Fibroblast of the aortic adventitia (primary cell): Measurements from ENCODE around the gene KRTAP10-9. TPM values are rescaled to one million over a fixed set of nuclear protein-coding genes. Genes with fewer than 3 reads are reported as not detected.
A peak's percentile ranks its signal among the peaks of the same experiment; 100 is the strongest.

ENCODE experiments used
- DNase-seq: peaks from one replicate; pipeline ENCODE4 v3.0.0-alpha.2; 2010; ENCODE audit warnings: low read depth
- H3K4me3 ChIP-seq: 2 replicates; pipeline ENCODE4 v1.5.1; 2011; ENCODE audit warnings: low read depth, mild to moderate bottlenecking, control low read depth, low read length, moderate library complexity
- total RNA-seq: library from RNA; depleted of rRNA; stranded (reverse); fragments of >200 nt; gene quantifications from 2 replicates; pipeline ENCODE4 v1.2.3, GENCODE V29; 2012; ENCODE audit warnings: low replicate concordance
- TF ChIP-seq, protein P1 (sequence below): IDR thresholded peaks from 2 replicates; pipeline ENCODE4 v1.5.1; 2011; ENCODE audit warnings: mild to moderate bottlenecking, low read length, control low read depth, inconsistent platforms; ENCODE audit not compliant: insufficient read depth

KRTAP10-9 gene
- total RNA-seq, 1 donor: not detected

DNA sequence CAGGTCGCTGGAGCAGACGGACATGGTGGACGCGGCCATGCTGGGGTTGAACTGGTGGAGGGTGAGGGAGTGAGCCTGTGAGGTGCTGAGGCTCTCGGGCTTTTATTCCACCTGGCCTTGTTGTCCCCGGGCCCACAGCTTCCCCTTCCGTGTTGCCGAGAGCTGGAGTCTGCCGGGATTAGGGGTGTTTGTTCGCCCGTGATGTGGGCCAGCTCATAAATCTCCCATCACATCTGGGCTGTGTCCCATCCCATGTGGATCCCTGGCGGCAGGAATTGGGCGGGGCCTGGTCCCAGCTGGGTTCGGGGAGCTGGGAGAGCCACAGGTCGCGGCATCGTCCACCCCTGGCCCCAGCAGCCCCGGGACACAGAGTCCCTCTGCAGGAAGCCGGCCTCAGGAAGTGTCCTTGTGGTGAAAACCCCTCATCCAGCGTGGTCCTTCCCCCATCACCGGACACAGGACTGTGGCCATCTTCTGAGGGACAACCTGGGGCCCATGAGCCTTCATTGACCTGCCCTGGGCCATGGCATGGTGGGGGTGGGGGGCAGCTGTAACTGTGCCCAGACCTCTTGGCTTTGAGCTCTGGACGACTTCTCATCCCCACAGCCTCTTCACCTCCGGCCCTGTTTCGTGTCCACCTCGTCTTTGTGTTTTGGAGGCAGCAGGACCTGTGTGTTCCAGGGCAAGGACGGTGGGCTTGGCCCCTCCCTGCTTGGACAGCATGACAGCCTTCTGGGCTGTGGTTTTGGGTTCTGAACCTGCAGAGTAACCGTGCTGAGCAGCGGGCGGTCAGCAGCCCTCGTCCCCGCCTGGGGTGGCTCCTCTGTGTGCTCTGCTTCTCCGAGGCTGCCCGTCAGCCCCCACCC, 34.2 kb upstream of the KRTAP10-9 start, which contains the start of gene KRTAP10-6:
Gene KRTAP10-6, minus strand, starts transcription at position 60 of the 866 bp plus-strand sequence. Its CDS starts 21 bp downstream, at position 39.
- TF ChIP-seq, protein P1, sequence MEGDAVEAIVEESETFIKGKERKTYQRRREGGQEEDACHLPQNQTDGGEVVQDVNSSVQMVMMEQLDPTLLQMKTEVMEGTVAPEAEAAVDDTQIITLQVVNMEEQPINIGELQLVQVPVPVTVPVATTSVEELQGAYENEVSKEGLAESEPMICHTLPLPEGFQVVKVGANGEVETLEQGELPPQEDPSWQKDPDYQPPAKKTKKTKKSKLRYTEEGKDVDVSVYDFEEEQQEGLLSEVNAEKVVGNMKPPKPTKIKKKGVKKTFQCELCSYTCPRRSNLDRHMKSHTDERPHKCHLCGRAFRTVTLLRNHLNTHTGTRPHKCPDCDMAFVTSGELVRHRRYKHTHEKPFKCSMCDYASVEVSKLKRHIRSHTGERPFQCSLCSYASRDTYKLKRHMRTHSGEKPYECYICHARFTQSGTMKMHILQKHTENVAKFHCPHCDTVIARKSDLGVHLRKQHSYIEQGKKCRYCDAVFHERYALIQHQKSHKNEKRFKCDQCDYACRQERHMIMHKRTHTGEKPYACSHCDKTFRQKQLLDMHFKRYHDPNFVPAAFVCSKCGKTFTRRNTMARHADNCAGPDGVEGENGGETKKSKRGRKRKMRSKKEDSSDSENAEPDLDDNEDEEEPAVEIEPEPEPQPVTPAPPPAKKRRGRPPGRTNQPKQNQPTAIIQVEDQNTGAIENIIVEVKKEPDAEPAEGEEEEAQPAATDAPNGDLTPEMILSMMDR: no peak
- DNase-seq: no peak
- H3K4me3 ChIP-seq: no peak within 1 kb of the TSS

DNA sequence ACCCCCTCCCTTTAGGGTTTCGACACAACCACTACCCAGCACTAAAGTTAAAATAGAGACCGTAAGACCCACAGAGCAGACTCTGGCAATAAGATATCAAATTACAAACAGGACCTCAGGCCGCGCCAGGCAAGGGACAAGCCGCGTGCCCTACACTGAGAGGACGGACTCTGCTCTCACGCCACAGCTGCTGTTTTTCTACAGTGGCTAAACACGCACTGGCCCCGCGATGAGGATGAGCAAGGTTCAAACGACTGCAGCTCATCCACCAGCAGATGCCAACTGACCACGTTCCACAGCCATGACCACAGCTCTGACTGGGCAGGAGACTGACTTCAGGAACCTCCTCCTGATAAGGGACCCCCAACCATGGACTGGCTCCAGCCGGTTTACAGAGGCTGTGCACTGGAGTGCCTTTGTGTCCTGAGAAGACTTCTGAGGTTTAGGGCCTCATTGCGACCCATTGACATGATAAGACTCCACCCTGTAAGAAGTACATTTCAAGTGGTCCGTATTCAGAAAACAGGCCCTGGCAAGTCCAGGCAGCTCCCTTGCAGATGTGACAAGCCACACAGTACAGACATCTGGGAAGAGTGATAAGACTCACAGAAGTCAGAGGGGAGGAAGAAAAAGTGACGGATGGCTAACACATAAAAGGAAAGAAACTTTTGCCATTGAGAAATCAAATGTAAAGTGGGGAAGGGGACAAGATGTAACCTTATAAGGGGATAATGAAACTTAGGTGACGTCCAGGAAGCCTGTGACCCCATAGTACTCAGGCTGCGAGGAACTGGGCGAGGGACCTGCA, 33.1 kb upstream of the KRTAP10-9 start:
- H3K4me3 ChIP-seq: no peak overlapping the region
- DNase-seq: peak; percentile 2
- TF ChIP-seq, protein P1: no peak

DNA sequence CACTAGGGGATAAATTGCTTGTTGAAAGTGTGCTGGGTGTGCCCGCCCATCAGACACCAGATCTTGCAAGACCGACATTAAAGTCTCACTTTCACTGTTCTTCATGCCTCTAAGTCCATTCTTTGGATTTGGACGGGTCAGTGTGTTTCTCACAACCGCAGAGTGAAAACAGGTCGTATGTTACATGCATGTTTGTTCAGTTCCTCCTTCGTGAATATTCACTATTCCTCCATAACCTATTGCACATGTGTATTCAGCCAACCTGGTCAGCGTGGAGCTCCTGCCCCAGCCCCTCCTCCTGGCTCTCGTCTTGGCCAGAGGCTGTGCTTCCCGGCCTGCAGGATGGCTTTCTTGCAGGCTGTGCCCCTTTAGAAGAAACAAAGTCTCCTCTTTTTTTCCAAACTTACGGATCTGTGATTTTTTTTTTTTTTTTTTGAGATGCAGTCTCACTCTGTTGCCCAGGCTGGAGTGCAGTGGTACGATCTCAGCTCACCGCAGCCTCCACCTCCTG, 32.4 kb upstream of the KRTAP10-9 start:
- no peak for DNase-seq
- TF ChIP-seq, protein P1: no peak
- no peak overlapping the region for H3K4me3 ChIP-seq

DNA sequence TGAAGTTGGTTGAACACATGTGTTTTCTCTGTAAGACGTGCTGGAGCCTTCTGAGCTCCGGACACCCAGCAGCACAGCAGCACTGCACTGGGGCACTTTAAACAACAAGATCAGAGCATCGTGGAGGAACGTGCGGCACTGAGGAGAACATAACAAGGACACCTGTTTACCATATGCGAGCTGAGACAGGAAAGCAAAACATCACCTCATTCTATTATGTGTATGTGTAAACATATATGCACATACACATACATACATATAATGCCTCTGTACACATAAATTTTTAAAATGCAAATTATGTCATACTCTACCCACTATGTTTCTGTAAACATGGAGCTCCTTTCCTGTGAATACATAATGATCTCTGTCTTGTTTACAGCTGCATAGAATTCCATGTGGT, 31.4 kb upstream of the KRTAP10-9 start:
- no peak overlapping the region for H3K4me3 ChIP-seq
- no peak for DNase-seq
- TF ChIP-seq, protein P1: no peak

DNA sequence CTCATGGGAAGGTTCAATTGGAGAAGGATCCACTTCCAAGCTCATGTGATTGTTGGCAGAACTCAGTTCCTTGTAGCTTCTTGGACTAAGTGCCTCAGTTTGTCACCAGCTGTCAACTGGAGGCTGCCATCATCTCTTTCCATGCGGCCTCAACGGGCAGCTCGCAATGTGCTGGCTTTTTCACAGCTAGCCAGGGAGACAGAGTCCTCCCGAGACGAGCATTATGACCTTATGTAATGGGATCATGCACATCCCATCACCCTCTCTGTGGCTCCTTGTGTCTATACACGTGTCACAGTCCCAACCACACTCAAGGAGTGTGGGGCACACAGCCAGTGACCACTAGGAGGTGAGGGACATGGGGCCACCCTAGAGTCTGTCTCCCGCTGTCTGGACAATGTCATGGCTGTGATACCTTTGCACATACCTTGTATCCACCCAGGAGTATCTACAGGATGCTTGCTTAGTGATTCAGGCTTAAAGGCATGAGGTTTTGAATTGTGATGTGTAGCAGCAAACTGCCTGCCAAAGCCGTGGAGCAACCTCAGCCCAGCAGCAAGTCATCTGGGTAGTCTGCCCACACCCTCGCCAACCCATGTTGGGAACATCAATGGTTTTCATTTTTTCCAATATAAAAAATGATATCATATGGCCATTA, 30.7 kb upstream of the KRTAP10-9 start:
- TF ChIP-seq, protein P1: no peak
- DNase-seq: peak; percentile 22
- H3K4me3 ChIP-seq: no peak overlapping the region

DNA sequence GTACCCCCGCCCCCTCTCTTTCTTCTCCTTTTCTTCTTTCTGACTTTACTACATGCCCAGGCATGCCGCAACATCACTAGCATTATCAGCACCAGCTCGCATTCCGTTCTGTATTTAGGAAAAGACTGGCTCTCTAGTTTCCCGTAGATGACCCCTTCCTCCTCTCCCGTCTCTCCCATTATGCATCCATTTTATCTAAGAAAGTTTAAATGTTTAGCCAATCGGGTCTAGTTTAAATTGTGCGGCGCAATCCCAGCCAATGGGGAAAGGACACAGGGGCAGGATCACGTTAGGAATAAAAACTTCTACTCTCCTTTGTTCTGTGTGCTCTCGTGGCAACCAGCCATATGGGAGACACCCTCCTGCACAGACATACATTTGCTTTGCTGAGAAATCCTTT, 28.8 kb upstream of the KRTAP10-9 start:
- H3K4me3 ChIP-seq: no peak overlapping the region
- DNase-seq: no peak
- TF ChIP-seq, protein P1: no peak
